Hematopoietic multipotent progenitor cell (in vitro differentiated cells): ENCODE results near the gene KIAA1191. TPM values are rescaled to one million over a fixed set of nuclear protein-coding genes. Genes with fewer than 3 reads are reported as not detected.
"Not testable (repeated sequence)": the region's sequence is repeated elsewhere in the genome, so short reads cannot be mapped to it uniquely, and the experiment has no call there.

Experiments
- DNase-seq, 3 donors: peaks; one replicate each; pipeline ENCODE4 v3.0.0-alpha.2; 2011 to 2015; ENCODE audit warnings: low read depth in 2 of 3, low spot score in 2 of 3
- small RNA-seq: library from RNA; depleted of rRNA; stranded (forward); fragments of <200 nt; gene quantifications from one replicate; pipeline ENCODE3, GENCODE V24; 2012
- total RNA-seq: library from RNA; depleted of rRNA; stranded (reverse); fragments of >200 nt; gene quantifications from one replicate; pipeline ENCODE4 v1.2.3, GENCODE V29; 2012

The KIAA1191 gene
- total RNA-seq, 1 donor, result 56.3 TPM

GRCh38 chr5:176319827-176320554 is 41.6 kb downstream of the KIAA1191 start:
- DNase-seq, result peak in 2 of 3 donors; percentile 2 to 25

GRCh38 chr5:176317534-176318374 is 43.8 kb downstream of the KIAA1191 start:
- DNase-seq, result no peak

GRCh38 chr5:176305356-176305755 is 56.2 kb downstream of the KIAA1191 start:
- DNase-seq, result not testable (repeated sequence)

Small RNAs within 50 kb of the gene (small RNA-seq; reads per million reads assigned to genes)
- gene MIR1271, result 4.9 reads per million, percentile 87 among the genes with 10 or more reads in this experiment

Other genes starting within 250 kb of the KIAA1191 start
- 11.0 TPM for gene SIMC1, start 123.3 kb downstream of the KIAA1191 start, total RNA-seq
- gene ARL10, start 3.7 kb upstream of the KIAA1191 start, total RNA-seq, result 17.8 TPM
- gene NOP16, start 26.8 kb upstream of the KIAA1191 start, total RNA-seq, result 16.7 TPM
- gene HIGD2A, start 27.0 kb upstream of the KIAA1191 start, total RNA-seq, result 108 TPM
- gene CLTB, start 54.8 kb upstream of the KIAA1191 start, total RNA-seq, result 48.7 TPM
- gene FAF2, start 86.6 kb upstream of the KIAA1191 start, total RNA-seq, result 15.9 TPM
- gene RNF44, start 175.6 kb upstream of the KIAA1191 start, total RNA-seq, result 39.9 TPM
- under 0.01 TPM for gene CDHR2, start 187.6 kb upstream of the KIAA1191 start, total RNA-seq
- gene GPRIN1, start 248.4 kb upstream of the KIAA1191 start, total RNA-seq, result under 0.01 TPM